IMR-90 (cell line): ENCODE results near the gene TTC16.

Experiments
- CEBPB ChIP-seq: IDR thresholded peaks from 2 replicates; pipeline ENCODE4 v1.6.1; 2012; ENCODE audit warnings: low read depth, low read length, improper control_type of control experiment
- CHD1 ChIP-seq: IDR thresholded peaks from 2 replicates; pipeline ENCODE4 v1.6.1; 2012; ENCODE audit warnings: low read depth, low read length, improper control_type of control experiment
- CTCF ChIP-seq: conservative IDR thresholded peaks from 2 replicates; pipeline ENCODE4 v1.5.1; 2012; ENCODE audit warnings: mild to moderate bottlenecking, low read depth, low read length, improper control_type of control experiment
- MAFK ChIP-seq: IDR thresholded peaks from 2 replicates; pipeline ENCODE4 v1.6.1; 2012; ENCODE audit warnings: low read depth, low read length, improper control_type of control experiment
- MXI1 ChIP-seq: IDR thresholded peaks from 2 replicates; pipeline ENCODE4 v1.6.1; 2012; ENCODE audit warnings: low read depth, mild to moderate bottlenecking, low read length, moderate library complexity, borderline replicate concordance
- POLR2A ChIP-seq: IDR thresholded peaks from 2 replicates; pipeline ENCODE4 v1.6.1; 2012; ENCODE audit warnings: mild to moderate bottlenecking, low read depth, low read length
- RCOR1 ChIP-seq: IDR thresholded peaks from 2 replicates; pipeline ENCODE4 v1.6.1; 2012; ENCODE audit warnings: mild to moderate bottlenecking, low read length, improper control_type of control experiment; ENCODE audit not compliant: insufficient replicate concordance
- TF ChIP-seq, protein P1 (sequence below): fragments of 150-350 bp; IDR thresholded peaks from 2 replicates; pipeline ENCODE4 v1.6.1; 2016; ENCODE audit warnings: low read depth, mild to moderate bottlenecking, low read length, moderate library complexity, borderline replicate concordance

- TF ChIP-seq CTCF (no peak), CHD1 (no peak), RCOR1 (no peak), CEBPB (no peak), MAFK (no peak), POLR2A (no peak), MXI1 (no peak)
- TF ChIP-seq, protein P1, sequence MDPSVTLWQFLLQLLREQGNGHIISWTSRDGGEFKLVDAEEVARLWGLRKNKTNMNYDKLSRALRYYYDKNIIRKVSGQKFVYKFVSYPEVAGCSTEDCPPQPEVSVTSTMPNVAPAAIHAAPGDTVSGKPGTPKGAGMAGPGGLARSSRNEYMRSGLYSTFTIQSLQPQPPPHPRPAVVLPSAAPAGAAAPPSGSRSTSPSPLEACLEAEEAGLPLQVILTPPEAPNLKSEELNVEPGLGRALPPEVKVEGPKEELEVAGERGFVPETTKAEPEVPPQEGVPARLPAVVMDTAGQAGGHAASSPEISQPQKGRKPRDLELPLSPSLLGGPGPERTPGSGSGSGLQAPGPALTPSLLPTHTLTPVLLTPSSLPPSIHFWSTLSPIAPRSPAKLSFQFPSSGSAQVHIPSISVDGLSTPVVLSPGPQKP, result no peak
Measured at GRCh38 chr9:127732444-127732843, 16.6 kb downstream of the TTC16 start.
